Pons (tissue), 1 donor: ENCODE results near the gene SUSD3.
A peak's percentile ranks its signal among the peaks of the same experiment; 100 is the strongest.
"Not testable (repeated sequence)": the region's sequence is repeated elsewhere in the genome, so short reads cannot be mapped to it uniquely, and the experiment has no call there.

Experiments used
- DNase-seq: peaks from one replicate; pipeline ENCODE4 v3.0.0-alpha.2; 2016; ENCODE audit warnings: low spot score

Gene SUSD3

GRCh38 chr9:93092251-93092991 is 33.9 kb downstream of the SUSD3 start:
- DNase-seq = no peak

GRCh38 chr9:93093127-93093876 is 34.8 kb downstream of the SUSD3 start:
- DNase-seq = peak; percentile 46

GRCh38 chr9:93093877-93094657 is 35.6 kb downstream of the SUSD3 start:
- DNase-seq = no peak

GRCh38 chr9:93094658-93095204 is 36.2 kb downstream of the SUSD3 start:
- DNase-seq = peak; percentile 72

- peak; percentile 98 for DNase-seq
Observed at GRCh38 chr9:93095205-93096130, 37.0 kb downstream of the SUSD3 start.

GRCh38 chr9:93096131-93096802 is 37.8 kb downstream of the SUSD3 start, which contains the start of gene CARD19:
Gene CARD19 (plus strand): TSS chr9:93096217. CDS start chr9:93096346, 129 bp downstream.
- peak; percentile 42 for DNase-seq

- no peak for DNase-seq
Observed at GRCh38 chr9:93096811-93097382, 38.4 kb downstream of the SUSD3 start.

- DNase-seq = peak; percentile 78
Observed at GRCh38 chr9:93097511-93098201, 39.2 kb downstream of the SUSD3 start.

- DNase-seq = peak; percentile 83
Observed at GRCh38 chr9:93098236-93098946, 39.9 kb downstream of the SUSD3 start.

- DNase-seq = no peak
Observed at GRCh38 chr9:93099551-93100275, 41.2 kb downstream of the SUSD3 start.

- DNase-seq = no peak
Observed at GRCh38 chr9:93100276-93100636, 41.8 kb downstream of the SUSD3 start.

GRCh38 chr9:93101086-93101485 is 42.6 kb downstream of the SUSD3 start:
- not testable (repeated sequence) for DNase-seq

- DNase-seq = no peak
Observed at GRCh38 chr9:93105620-93106019, 47.1 kb downstream of the SUSD3 start.

- no peak for DNase-seq
Observed at GRCh38 chr9:93107151-93107824, 48.8 kb downstream of the SUSD3 start.

GRCh38 chr9:93107825-93108161 is 49.3 kb downstream of the SUSD3 start:
- DNase-seq = no peak

GRCh38 chr9:93108291-93109041 is 50.0 kb downstream of the SUSD3 start:
- DNase-seq = no peak

- no peak for DNase-seq
Observed at GRCh38 chr9:93110311-93110855, 51.9 kb downstream of the SUSD3 start.
